Liver (tissue), 3 donors: ENCODE results near the gene MRPL49.

ENCODE experiments used
- EGR1 ChIP-seq, 2 donors: IDR thresholded peaks; 2 replicates each; pipeline ENCODE4 v1.6.1; 2016 to 2018; ENCODE audit warnings: antibody characterized with exemption in 2 of 2, low read depth in 2 of 2
- FOXA1 ChIP-seq: IDR thresholded peaks from 2 replicates; pipeline ENCODE4 v1.6.1; 2016; ENCODE audit warnings: antibody characterized with exemption
- HNF4A ChIP-seq, 2 donors: conservative IDR thresholded peaks; 2 replicates each; pipeline ENCODE4 v1.6.1; 2016; ENCODE audit warnings: antibody characterized with exemption in 2 of 2, mild to moderate bottlenecking in 2 of 2
- JUND ChIP-seq, 2 donors: IDR thresholded peaks; 2 replicates each; pipeline ENCODE4 v1.6.1; 2016; ENCODE audit warnings: antibody characterized with exemption in 2 of 2
- NR2F2 ChIP-seq: IDR thresholded peaks from 2 replicates; pipeline ENCODE4 v1.6.1; 2016; ENCODE audit warnings: antibody characterized with exemption
- RAD21 ChIP-seq, 2 donors: IDR thresholded peaks; 2 replicates each; pipeline ENCODE4 v1.6.1; 2016; ENCODE audit warnings: antibody characterized with exemption in 2 of 2, mild to moderate bottlenecking in 2 of 2
- SP1 ChIP-seq: IDR thresholded peaks from 2 replicates; pipeline ENCODE4 v1.6.1; 2018; ENCODE audit warnings: antibody characterized with exemption, mild to moderate bottlenecking
- TAF1 ChIP-seq: conservative IDR thresholded peaks from 2 replicates; pipeline ENCODE4 v1.6.1; 2016; ENCODE audit warnings: antibody characterized with exemption, mild to moderate bottlenecking
- YY1 ChIP-seq: IDR thresholded peaks from 2 replicates; pipeline ENCODE4 v1.6.1; 2016; ENCODE audit warnings: antibody characterized with exemption, mild to moderate bottlenecking
- TF ChIP-seq, protein P1 (sequence below): fragments of 150-350 bp; IDR thresholded peaks from 2 replicates; pipeline ENCODE4 v1.5.1; 2017; ENCODE audit warnings: improper control_type of control experiment, low read depth, low read length; ENCODE audit not compliant: missing input control
- TF ChIP-seq, protein P2 (sequence below): IDR thresholded peaks from 2 replicates; pipeline ENCODE4 v1.6.1; 2016; ENCODE audit warnings: antibody characterized with exemption
- TF ChIP-seq, protein P3 (sequence below): IDR thresholded peaks from 2 replicates; pipeline ENCODE4 v1.6.1; 2016; ENCODE audit warnings: antibody characterized with exemption
- TF ChIP-seq, protein P4 (sequence below): IDR thresholded peaks from 2 replicates; pipeline ENCODE4 v1.6.1; 2016; ENCODE audit warnings: antibody characterized with exemption, mild to moderate bottlenecking
- TF ChIP-seq, protein P5 (sequence below): IDR thresholded peaks from 2 replicates; pipeline ENCODE4 v1.6.1; 2016; ENCODE audit warnings: antibody characterized with exemption
- donor health status: healthy.
- donor health status: healthy.

DNA sequence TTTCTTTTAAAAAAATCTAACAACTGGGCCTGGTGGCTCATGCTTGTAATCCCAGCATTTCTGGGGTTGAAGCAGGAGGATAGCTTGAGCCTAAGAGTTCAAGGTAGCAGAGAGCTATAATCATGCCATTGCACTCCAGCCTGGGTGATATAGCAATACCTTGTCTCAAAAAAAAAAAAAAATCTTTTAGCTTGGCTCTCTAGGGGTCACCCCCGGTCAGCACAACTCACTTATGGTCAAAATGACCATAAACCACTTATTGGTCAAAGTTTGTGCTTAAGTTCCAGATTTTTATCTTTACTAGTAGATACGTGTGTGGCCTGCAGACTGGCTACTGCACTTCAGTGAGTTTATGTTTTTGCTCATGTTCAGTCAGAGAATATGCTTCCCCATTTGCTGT is 41.6 kb downstream of the MRPL49 start:
- no peak for TF ChIP-seq RAD21 (IDR thresholded peaks at IDR 0.05)
- TF ChIP-seq, protein P1, sequence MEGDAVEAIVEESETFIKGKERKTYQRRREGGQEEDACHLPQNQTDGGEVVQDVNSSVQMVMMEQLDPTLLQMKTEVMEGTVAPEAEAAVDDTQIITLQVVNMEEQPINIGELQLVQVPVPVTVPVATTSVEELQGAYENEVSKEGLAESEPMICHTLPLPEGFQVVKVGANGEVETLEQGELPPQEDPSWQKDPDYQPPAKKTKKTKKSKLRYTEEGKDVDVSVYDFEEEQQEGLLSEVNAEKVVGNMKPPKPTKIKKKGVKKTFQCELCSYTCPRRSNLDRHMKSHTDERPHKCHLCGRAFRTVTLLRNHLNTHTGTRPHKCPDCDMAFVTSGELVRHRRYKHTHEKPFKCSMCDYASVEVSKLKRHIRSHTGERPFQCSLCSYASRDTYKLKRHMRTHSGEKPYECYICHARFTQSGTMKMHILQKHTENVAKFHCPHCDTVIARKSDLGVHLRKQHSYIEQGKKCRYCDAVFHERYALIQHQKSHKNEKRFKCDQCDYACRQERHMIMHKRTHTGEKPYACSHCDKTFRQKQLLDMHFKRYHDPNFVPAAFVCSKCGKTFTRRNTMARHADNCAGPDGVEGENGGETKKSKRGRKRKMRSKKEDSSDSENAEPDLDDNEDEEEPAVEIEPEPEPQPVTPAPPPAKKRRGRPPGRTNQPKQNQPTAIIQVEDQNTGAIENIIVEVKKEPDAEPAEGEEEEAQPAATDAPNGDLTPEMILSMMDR: no peak
- no peak for TF ChIP-seq YY1
- no peak for TF ChIP-seq SP1
- no peak for TF ChIP-seq FOXA1
- TF ChIP-seq, protein P2, sequence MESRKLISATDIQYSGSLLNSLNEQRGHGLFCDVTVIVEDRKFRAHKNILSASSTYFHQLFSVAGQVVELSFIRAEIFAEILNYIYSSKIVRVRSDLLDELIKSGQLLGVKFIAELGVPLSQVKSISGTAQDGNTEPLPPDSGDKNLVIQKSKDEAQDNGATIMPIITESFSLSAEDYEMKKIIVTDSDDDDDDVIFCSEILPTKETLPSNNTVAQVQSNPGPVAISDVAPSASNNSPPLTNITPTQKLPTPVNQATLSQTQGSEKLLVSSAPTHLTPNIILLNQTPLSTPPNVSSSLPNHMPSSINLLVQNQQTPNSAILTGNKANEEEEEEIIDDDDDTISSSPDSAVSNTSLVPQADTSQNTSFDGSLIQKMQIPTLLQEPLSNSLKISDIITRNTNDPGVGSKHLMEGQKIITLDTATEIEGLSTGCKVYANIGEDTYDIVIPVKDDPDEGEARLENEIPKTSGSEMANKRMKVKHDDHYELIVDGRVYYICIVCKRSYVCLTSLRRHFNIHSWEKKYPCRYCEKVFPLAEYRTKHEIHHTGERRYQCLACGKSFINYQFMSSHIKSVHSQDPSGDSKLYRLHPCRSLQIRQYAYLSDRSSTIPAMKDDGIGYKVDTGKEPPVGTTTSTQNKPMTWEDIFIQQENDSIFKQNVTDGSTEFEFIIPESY: no peak
- no peak for TF ChIP-seq TAF1
- TF ChIP-seq HNF4A (conservative IDR thresholded peaks at IDR 0.05): no peak
- no peak for TF ChIP-seq EGR1 (IDR thresholded peaks at IDR 0.05; ENCODE audit: low read depth in 2 of 2)
- TF ChIP-seq, protein P3, sequence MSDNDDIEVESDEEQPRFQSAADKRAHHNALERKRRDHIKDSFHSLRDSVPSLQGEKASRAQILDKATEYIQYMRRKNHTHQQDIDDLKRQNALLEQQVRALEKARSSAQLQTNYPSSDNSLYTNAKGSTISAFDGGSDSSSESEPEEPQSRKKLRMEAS: no peak
- TF ChIP-seq JUND (IDR thresholded peaks at IDR 0.05): no peak
- TF ChIP-seq, protein P4, sequence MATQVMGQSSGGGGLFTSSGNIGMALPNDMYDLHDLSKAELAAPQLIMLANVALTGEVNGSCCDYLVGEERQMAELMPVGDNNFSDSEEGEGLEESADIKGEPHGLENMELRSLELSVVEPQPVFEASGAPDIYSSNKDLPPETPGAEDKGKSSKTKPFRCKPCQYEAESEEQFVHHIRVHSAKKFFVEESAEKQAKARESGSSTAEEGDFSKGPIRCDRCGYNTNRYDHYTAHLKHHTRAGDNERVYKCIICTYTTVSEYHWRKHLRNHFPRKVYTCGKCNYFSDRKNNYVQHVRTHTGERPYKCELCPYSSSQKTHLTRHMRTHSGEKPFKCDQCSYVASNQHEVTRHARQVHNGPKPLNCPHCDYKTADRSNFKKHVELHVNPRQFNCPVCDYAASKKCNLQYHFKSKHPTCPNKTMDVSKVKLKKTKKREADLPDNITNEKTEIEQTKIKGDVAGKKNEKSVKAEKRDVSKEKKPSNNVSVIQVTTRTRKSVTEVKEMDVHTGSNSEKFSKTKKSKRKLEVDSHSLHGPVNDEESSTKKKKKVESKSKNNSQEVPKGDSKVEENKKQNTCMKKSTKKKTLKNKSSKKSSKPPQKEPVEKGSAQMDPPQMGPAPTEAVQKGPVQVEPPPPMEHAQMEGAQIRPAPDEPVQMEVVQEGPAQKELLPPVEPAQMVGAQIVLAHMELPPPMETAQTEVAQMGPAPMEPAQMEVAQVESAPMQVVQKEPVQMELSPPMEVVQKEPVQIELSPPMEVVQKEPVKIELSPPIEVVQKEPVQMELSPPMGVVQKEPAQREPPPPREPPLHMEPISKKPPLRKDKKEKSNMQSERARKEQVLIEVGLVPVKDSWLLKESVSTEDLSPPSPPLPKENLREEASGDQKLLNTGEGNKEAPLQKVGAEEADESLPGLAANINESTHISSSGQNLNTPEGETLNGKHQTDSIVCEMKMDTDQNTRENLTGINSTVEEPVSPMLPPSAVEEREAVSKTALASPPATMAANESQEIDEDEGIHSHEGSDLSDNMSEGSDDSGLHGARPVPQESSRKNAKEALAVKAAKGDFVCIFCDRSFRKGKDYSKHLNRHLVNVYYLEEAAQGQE: no peak
- TF ChIP-seq NR2F2: no peak
- TF ChIP-seq, protein P5, sequence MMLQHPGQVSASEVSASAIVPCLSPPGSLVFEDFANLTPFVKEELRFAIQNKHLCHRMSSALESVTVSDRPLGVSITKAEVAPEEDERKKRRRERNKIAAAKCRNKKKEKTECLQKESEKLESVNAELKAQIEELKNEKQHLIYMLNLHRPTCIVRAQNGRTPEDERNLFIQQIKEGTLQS: no peak
